ENCODE results near the gene INPP5A. TPM values are rescaled to one million over a fixed set of nuclear protein-coding genes. Genes with fewer than 3 reads are reported as not detected.

The INPP5A gene
- total RNA-seq, 2 donors from 2014 or later: 20.7 to 26.7 TPM

- H3K9me3 Mint-ChIP-seq: no peaks in the 10 kb centered on the region
- H3K9me3 ChIP-seq (ENCODE audit: control insufficient read depth, low read length): no peaks in the 10 kb centered on the region
- H3K9ac ChIP-seq (ENCODE audit: extremely low read depth, low read length, poor library complexity, severe bottlenecking): no peak overlapping the region
- no peaks in the 10 kb centered on the region for H3K27me3 ChIP-seq (ENCODE audit: control insufficient read depth, insufficient read depth, low read length, poor library complexity, severe bottlenecking)
- H3K4me3 Mint-ChIP-seq: no peak overlapping the region
- DNase-seq: no peak
- no peak overlapping the region for H3K27ac ChIP-seq (ENCODE audit: low read depth, low read length)
- no peak overlapping the region for H3K4me3 ChIP-seq (ENCODE audit: low read length)
- no peaks in the 10 kb centered on the region for H3K36me3 ChIP-seq (ENCODE audit: control insufficient read depth, insufficient read depth, low read length)
- WGBS, 2 experiments (ENCODE audit: insufficient coverage in 1 of 2, insufficient read length in 1 of 2): 94 to 95% methylated on average over 21 to 22 of the region's 22 CpGs
- no peaks in the 10 kb centered on the region for H3K27me3 Mint-ChIP-seq (ENCODE audit: insufficient read depth)
- H3K36me3 Mint-ChIP-seq (ENCODE audit: low read depth): peaks cover 4% of the 10 kb centered on the region
- TF ChIP-seq CTCF (conservative IDR thresholded peaks at IDR 0.05): no peak
- H3K4me1 Mint-ChIP-seq: peaks cover 9% of the 10 kb centered on the region
- no peaks in the 10 kb centered on the region for H3K4me1 ChIP-seq (ENCODE audit: control insufficient read depth, insufficient read depth, low read length)
- H3K27ac Mint-ChIP-seq: no peak overlapping the region
These were observed 49.2 kb downstream of the INPP5A start for GRCh38 chr10:132586739-132587138.

- no peak overlapping the region for H3K27ac Mint-ChIP-seq
- Histone ChIP-seq H3K36me3 (ENCODE audit: control insufficient read depth, insufficient read depth, low read length) (no peaks in the 10 kb centered on the region), H3K4me1 (ENCODE audit: control insufficient read depth, insufficient read depth, low read length) (no peaks in the 10 kb centered on the region), H3K9ac (ENCODE audit: extremely low read depth, low read length, poor library complexity, severe bottlenecking) (no peak overlapping the region), H3K9me3 (ENCODE audit: control insufficient read depth, low read length) (no peaks in the 10 kb centered on the region), H3K27ac (ENCODE audit: low read depth, low read length) (no peak overlapping the region), H3K4me3 (ENCODE audit: low read length) (no peak overlapping the region), H3K27me3 (ENCODE audit: control insufficient read depth, insufficient read depth, low read length, poor library complexity, severe bottlenecking) (no peaks in the 10 kb centered on the region)
- H3K9me3 Mint-ChIP-seq: no peaks in the 10 kb centered on the region
- H3K27me3 Mint-ChIP-seq (ENCODE audit: insufficient read depth): no peaks in the 10 kb centered on the region
- no peak overlapping the region for H3K4me3 Mint-ChIP-seq
- DNase-seq: no peak
- TF ChIP-seq CTCF (conservative IDR thresholded peaks at IDR 0.05): no peak
- WGBS, 2 experiments (ENCODE audit: insufficient coverage in 1 of 2, insufficient read length in 1 of 2): 92 to 94% methylated on average over 10 to 11 of the region's 11 CpGs
- H3K36me3 Mint-ChIP-seq (ENCODE audit: low read depth): peaks cover 4% of the 10 kb centered on the region
- peaks cover 10% of the 10 kb centered on the region for H3K4me1 Mint-ChIP-seq
These were observed 49.6 kb downstream of the INPP5A start for GRCh38 chr10:132587175-132587574.

- no peak overlapping the region for H3K9ac ChIP-seq (ENCODE audit: extremely low read depth, low read length, poor library complexity, severe bottlenecking)
- H3K27me3 Mint-ChIP-seq (ENCODE audit: insufficient read depth): no peaks in the 10 kb centered on the region
- no peaks in the 10 kb centered on the region for H3K36me3 ChIP-seq (ENCODE audit: control insufficient read depth, insufficient read depth, low read length)
- no peaks in the 10 kb centered on the region for H3K9me3 Mint-ChIP-seq
- H3K4me3 Mint-ChIP-seq: no peak overlapping the region
- H3K27ac Mint-ChIP-seq: no peak overlapping the region
- H3K4me1 Mint-ChIP-seq: peaks cover 10% of the 10 kb centered on the region
- H3K4me3 ChIP-seq (ENCODE audit: low read length): no peak overlapping the region
- WGBS, 2 experiments (ENCODE audit: insufficient coverage in 1 of 2, insufficient read length in 1 of 2): 86 to 93% methylated on average over 10 to 25 of the region's 25 CpGs
- H3K27ac ChIP-seq (ENCODE audit: low read depth, low read length): no peak overlapping the region
- H3K36me3 Mint-ChIP-seq (ENCODE audit: low read depth): peaks cover 4% of the 10 kb centered on the region
- H3K4me1 ChIP-seq (ENCODE audit: control insufficient read depth, insufficient read depth, low read length): no peaks in the 10 kb centered on the region
- no peak for TF ChIP-seq CTCF (conservative IDR thresholded peaks at IDR 0.05)
- DNase-seq: no peak
- no peaks in the 10 kb centered on the region for H3K9me3 ChIP-seq (ENCODE audit: control insufficient read depth, low read length)
- H3K27me3 ChIP-seq (ENCODE audit: control insufficient read depth, insufficient read depth, low read length, poor library complexity, severe bottlenecking): no peaks in the 10 kb centered on the region
These were observed 50.9 kb downstream of the INPP5A start for GRCh38 chr10:132588301-132589013.
